Measurements from ENCODE around the gene COX6A1.
"Not testable (repeated sequence)": the region's sequence is repeated elsewhere in the genome, so short reads cannot be mapped to it uniquely, and the experiment has no call there.

COX6A1 gene

GRCh38 chr12:120428597-120429229 lies 9.2 kb upstream of the COX6A1 start:
- no peak for DNase-seq (ENCODE audit: low read depth, low spot score)

DNA sequence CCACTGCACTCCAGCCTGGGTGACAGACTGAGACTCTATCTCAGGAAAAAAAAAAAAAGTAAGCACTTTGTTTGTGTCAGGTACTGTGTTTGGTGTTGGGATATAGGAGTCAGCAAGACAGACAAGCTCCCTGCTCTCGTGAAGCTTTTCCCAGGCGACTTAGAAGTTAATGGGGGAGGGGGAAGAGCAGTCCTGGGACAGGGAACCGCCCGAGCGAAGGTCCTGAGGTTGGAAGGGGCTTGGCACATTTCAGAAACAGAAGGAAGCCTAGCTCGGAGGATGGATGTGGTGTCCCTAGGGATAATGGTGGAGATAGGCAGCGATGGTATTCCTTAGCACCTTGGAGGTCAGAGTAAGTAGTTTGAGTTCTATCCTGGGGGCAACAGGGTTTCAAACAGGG lies 8.5 kb upstream of the COX6A1 start:
- DNase-seq (ENCODE audit: low read depth, low spot score): no peak

- DNase-seq (ENCODE audit: low read depth, low spot score): no peak
Measured at GRCh38 chr12:120432772-120433525, 5.0 kb upstream of the COX6A1 start.

DNA sequence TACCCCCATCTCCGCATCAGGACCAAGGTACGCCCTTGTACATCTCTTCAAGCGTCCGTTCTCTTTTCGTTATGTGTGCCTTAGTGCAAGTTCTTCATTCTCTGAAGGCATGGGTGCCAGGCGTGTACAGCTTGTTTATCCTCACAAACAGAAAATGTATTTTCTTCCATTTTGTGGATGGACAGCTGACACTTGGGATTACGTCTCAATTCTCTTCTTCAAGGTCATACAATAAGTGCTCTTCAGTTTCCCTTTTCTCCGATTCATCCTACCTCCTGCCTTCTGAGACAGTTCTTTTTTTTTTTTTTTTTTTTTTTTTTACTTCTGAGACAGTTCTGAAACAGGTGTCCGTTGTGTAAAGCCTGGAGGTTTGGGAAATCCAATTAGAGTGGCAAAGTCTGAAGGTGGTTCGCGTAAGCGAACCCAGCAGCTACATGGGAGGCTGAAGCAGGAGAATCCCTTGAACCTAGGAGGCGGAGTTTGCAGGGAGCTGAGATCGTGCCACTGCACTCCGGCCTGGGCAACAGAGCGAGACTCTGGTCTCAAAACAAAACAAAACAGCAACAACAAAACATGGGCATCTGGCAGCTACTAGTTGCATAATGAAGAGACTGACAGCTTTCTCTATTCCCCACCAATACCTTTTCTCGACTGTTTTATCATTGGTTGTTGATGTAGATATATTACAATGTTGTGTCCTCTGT lies 734 bp downstream of the COX6A1 start:
- no peak for DNase-seq (ENCODE audit: low read depth, low spot score)

DNA sequence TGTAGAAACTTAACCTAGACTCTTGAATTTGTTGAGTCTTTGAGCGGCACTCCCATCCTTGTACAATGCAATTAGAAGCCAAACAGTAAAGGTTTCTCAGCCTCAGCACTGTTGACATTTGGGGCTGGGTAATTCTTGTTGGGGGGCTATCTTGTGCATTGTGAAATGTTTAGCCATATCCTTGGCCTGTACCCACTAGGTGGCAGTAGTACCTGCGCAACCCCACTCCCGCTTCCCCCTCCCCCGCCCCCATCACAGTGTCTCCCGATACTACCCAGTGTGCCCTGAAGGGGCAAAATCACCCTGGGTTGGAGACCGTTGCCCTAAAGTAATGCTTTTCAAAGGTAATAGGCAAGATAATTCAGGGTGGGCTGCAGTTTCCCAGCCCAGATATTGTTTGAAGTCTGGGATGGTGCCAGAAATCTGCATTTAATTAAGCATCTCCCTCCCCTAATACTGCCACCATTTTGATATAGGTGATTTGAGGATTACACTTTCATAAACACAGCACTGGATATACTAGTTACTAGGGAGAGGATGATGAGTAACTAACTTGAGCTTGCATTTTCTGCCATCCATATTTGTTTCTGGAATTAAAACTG lies 1.8 kb downstream of the COX6A1 start:
- no peak for DNase-seq (ENCODE audit: low read depth, low spot score)

GRCh38 chr12:120444676-120445075 lies 6.8 kb downstream of the COX6A1 start:
- DNase-seq (ENCODE audit: low read depth, low spot score): no peak

DNA sequence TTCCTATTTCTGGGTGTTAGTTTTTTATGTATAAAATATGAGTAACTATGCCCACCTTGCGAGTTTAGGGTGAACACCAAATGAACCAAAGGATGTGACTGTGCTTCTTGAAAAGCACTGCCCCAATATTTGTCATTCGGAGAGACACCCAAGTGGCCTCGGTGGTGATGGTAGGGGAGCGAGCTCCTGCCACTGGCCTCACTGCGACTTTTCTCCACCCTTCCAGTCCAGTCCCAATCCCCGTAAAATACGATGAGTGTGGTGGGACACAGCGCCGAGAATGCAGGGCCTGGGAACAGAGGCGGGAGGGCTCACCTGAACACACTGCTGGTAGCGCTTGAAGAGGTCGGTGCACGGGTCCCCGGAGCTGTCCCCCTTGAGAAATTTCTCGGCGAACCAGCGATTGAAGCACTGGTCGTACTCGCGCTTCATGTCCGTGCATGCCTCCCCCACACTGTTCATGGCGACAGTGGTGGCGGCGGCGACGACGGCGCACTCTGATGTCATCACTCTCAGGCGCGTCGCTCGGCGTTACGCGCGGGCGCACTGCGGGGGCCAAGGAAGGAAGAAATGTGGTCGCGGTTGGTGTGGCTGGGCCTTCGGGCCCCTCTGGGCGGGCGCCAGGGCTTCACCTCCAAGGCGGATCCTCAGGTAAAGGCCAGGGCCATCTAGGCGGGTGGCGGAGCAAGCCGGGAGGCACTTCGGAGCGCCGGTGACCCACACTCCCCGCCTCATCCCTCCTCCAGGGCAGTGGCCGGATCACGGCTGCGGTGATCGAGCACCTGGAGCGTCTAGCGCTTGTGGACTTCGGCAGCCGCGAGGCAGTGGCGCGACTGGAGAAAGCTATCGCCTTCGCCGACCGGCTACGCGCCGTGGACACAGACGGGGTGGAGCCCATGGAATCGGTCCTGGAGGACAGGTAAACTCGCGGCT lies 8.3 kb downstream of the COX6A1 start, which contains the start of the genes GATC and TRIAP1:
GATC (plus strand) TSS at position 534 of the 933 bp plus-strand sequence; CDS start at position 571, 37 bp downstream.
TRIAP1 (minus strand) TSS at position 474 of the 933 bp plus-strand sequence; CDS start at position 462, 12 bp downstream.
- DNase-seq (ENCODE audit: low read depth, low spot score): no peak

DNA sequence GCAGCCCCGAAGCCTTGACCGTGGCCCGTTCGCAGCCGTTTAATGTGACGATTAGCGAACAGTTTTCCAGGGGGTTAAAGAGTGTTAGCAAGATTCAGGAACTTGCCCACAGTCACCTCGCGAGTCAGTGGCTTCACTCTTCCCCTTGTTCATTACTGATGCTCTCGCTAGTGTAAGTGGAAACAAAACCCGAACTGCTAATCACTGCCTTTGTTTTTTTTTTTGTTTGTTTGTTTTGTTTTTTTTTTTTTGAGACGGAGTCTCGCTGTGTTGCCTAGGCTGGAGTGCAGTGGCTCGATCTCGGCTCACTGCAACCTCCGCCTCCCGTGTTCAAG lies 8.9 kb downstream of the COX6A1 start:
- DNase-seq (ENCODE audit: low read depth, low spot score): not testable (repeated sequence)

DNA sequence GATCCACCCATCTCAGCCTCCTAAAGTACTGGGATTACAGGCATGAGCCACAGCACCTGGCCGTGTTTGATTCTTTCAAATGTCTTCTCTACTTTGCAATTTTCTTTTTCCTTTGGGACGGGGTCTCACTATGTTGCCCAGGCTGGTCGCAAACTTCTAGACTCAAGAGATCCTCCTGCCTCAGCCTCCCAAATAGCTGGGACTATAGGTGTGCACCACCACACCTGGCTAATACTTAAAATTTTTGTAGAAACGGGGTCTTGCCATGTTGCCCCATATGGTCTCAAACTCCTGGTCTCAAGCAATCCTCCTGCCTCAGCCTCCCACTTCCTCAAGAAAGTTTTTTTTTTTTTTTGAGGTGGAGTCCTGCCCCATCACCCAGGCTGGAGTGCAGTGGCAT lies 10.1 kb downstream of the COX6A1 start:
- no peak for DNase-seq (ENCODE audit: low read depth, low spot score)

GRCh38 chr12:120452524-120452923 lies 14.6 kb downstream of the COX6A1 start:
- not testable (repeated sequence) for DNase-seq (ENCODE audit: low read depth, low spot score)

DNA sequence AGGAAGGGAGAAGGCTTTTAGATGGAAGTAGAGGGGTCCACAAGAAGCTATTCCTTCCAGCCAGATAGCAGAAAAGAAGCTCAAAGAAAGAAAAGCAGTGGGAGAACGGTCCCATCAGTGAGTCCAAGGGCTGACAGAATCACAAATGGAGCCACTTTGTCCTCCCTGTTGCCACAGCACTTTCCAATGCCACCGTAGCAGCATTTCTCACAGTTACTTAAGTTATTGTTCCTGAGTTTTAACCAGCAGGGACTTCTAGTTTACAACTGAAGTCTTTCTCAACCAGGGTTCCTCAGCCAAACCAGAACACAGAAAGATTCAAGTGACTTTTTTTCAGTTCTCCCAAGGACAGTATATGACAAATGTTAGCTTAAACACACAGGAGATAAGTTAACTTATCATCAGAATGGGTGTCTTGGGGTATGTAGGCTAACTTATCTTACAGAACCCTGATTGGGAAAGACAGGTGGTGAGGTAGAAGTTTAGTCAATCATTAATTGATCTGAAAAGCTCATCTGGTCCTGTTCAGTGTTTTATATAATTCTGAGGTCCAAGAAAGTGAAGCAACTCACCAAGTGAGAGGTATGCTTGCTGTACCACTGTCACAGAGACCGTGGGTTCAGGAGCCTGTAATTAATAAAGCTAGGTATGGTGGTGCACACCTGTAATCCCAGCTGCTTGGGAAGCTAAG lies 15.3 kb downstream of the COX6A1 start:
- no peak for DNase-seq (ENCODE audit: low read depth, low spot score)

DNA sequence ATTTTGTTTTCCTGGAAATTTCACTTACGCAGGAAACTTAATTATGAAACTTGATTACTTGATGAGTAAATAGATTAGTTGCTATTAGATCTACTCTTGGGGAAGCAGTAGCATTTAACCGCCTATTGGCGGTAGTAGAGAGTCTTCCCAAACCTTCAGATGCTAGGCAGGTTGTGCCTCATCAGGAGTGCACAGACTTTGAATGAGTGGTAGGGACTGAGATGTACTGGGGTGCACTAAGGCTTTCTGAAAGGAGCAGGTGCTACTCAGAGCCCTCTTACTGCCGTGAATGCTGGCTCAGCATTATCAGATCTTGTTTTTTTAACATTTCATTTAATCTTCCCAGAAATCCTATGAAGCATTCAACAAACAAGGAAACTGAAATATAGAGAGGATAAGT lies 16.1 kb downstream of the COX6A1 start:
- no peak for DNase-seq (ENCODE audit: low read depth, low spot score)

- no peak for DNase-seq (ENCODE audit: low read depth, low spot score)
Measured at GRCh38 chr12:120455302-120455701, 17.4 kb downstream of the COX6A1 start.

DNA sequence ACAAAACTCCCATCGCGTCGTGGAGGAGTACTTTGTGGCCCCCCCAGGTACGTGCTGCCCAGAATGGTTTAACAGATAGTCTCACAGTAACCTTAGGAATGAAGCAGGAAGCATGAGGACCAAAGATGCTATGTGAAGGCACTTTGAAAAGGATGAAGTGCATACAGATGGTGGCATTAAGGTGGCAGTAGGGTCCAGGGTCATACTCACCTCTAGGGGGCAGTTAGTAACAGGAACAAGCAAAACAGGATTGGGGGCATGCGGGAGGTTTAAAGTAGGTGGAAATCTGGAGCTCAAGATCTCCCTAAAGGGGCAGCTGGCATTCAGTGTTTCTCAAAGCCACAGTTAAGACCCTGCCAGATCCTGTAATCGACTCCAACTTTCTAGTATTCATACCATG lies 19.2 kb downstream of the COX6A1 start:
- DNase-seq (ENCODE audit: low read depth, low spot score): no peak

GRCh38 chr12:120460157-120460556 lies 22.2 kb downstream of the COX6A1 start:
- no peak for DNase-seq (ENCODE audit: low read depth, low spot score)

DNA sequence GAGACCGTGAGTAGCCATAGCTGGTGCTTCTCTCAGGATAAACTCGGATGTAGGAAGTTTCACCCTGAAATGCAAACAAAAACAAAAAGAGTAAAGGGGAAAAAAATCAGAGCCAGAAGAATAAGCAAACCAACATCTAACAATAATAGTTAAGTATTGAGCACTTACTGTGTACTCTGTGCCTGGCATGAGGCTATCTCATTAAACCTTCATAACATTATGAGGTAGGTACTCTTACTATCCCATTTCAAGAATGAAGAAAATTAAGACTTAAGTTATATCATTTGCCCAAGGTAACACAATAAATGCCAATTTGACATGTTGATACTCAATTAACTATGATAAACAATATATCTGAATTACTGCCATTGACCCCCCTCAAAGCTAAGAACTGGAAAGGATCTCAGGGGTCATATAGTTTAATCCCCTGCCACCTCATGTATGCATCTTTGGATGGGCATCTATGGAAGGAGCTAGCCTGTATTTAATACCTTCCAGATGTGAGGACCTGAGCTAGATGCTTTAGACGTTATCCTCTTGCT lies 24.3 kb downstream of the COX6A1 start:
- DNase-seq (ENCODE audit: low read depth, low spot score): no peak

DNA sequence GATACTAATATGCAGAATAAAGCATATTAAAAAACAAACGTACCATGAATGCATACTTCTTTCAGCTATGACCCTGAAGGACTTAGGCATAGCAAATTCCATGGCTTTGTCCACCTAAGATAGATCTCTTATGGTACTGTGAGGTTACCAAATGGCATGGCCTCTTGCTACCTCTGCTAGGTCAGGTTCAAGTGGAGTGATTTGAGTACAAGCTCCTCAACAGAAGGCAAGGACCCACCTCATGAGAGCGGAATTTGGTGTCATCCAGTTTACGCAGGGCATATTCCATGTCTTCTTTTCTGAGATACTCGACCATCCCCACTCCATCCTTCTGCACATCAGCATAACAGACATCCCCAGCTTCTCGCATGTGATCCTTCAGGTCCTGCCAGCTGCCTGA lies 25.8 kb downstream of the COX6A1 start:
- DNase-seq (ENCODE audit: low read depth, low spot score): no peak

DNA sequence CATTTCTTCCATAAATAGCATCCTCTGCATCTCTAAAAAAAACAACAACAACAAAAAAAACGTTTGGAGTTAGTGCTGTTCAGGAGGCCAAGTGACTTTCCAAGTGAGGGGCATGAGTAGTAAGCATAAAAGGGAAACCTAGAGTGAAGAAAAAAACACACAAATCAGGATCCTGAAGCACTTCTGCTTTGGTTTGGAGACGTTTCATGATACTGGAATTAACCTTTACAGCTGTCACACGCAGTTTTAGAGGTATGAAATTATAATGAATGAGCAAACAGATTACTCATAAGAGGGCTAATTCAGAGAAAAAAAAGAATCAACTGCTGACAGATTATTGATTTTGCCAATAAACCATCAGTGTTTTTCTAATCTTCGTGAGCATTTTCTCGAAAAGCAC lies 27.8 kb downstream of the COX6A1 start:
- DNase-seq (ENCODE audit: low read depth, low spot score): no peak

DNA sequence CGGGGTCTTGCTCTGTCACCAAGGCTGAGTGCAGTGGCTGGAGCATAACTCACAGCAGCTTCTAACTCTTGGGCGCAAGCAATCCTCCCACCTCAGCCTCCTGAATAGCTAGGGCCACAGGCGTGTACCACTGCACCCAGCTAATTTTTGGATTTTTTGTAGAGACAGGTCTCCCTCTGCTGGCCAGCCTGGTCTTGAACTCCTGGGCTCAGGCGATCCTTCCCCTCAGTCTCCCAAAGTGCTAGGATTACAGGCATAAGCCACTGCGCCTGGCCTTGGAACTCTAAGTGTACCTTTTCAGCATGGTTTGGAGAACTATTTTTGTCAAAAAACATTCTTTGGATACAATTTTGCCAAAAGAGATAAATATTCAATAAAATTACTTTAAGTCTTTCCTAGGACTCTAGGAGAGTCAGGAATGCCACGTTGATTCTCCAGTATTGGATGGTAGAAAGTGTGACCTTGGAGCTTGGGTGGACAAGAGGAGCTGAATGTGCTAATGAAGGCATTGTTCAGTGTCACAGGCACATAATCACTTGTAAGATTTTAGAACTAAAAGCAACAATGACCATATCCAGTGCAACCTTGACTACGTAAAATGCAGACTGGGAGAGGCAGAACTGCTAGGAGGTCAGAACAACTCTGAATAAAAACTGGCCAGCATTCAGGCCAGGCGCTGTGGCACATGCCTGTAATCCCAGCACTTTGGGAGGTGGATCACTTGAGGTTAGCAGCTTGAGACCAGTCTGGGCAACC lies 28.8 kb downstream of the COX6A1 start:
- no peak for DNase-seq (ENCODE audit: low read depth, low spot score)

GRCh38 chr12:120467439-120467838 lies 29.5 kb downstream of the COX6A1 start:
- DNase-seq (ENCODE audit: low read depth, low spot score): no peak

Data from brain pericyte (primary cell).